Tibial nerve (tissue), 4 donors: Measurements from ENCODE around the gene SEC24A.

Experiments used
- EP300 ChIP-seq, 2 donors: sonication (generic); formaldehyde crosslinking; IDR thresholded peaks; one replicate each; pipeline ENCODE4 v1.6.1; 2017; ENCODE audit warnings: antibody characterized with exemption in 2 of 2, mild to moderate bottlenecking in 1 of 2
- POLR2A ChIP-seq, 2 donors: fragments of 450-650 bp; IDR thresholded peaks; one replicate each; pipeline ENCODE4 v1.6.1; 2017; ENCODE audit warnings: antibody characterized with exemption in 2 of 2, mild to moderate bottlenecking in 2 of 2, moderate library complexity in 2 of 2
- TF ChIP-seq, protein P1 (sequence below), 5 experiments: fragments of 200-600 bp in 3 of 5; fragments of 450-650 bp in 2 of 5; sonication (generic) in 3 of 5; IDR thresholded peaks; one replicate each; pipeline ENCODE4 v1.5.1; 2016 to 2019; ENCODE audit warnings: antibody characterized with exemption in 5 of 5, mild to moderate bottlenecking in 3 of 5, moderate library complexity in 2 of 5

DNA sequence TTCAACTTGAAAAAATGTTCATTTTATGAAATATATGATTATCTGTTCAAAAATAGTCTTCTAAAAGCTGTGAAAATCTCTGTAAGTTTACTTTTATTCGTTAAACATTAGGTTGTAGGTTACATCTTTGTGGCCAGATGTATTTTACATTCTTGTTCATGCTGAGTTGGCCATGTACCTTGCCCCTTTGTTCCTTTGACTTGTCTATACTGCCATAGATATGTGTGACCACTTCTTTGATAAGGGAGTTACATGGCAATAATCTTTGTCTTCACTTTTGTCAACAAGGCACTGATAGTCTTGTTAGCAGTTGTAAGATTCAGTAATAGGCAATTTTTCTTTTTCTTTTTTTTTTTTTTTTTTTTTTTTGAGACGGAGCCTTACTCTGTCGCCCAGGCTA, 15.9 kb downstream of the SEC24A start:
- no peak for TF ChIP-seq POLR2A (IDR thresholded peaks at IDR 0.05)
- TF ChIP-seq, protein P1, sequence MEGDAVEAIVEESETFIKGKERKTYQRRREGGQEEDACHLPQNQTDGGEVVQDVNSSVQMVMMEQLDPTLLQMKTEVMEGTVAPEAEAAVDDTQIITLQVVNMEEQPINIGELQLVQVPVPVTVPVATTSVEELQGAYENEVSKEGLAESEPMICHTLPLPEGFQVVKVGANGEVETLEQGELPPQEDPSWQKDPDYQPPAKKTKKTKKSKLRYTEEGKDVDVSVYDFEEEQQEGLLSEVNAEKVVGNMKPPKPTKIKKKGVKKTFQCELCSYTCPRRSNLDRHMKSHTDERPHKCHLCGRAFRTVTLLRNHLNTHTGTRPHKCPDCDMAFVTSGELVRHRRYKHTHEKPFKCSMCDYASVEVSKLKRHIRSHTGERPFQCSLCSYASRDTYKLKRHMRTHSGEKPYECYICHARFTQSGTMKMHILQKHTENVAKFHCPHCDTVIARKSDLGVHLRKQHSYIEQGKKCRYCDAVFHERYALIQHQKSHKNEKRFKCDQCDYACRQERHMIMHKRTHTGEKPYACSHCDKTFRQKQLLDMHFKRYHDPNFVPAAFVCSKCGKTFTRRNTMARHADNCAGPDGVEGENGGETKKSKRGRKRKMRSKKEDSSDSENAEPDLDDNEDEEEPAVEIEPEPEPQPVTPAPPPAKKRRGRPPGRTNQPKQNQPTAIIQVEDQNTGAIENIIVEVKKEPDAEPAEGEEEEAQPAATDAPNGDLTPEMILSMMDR (IDR thresholded peaks at IDR 0.05) = no peak
- TF ChIP-seq EP300 (IDR thresholded peaks at IDR 0.05) = no peak
